ENCODE measurements around the gene LTV1. TPM values are rescaled to one million over a fixed set of nuclear protein-coding genes. Genes with fewer than 3 reads are reported as not detected.
"Not testable (repeated sequence)": the region's sequence is repeated elsewhere in the genome, so short reads cannot be mapped to it uniquely, and the experiment has no call there.

LTV1 gene
- total RNA-seq, 2 experiments from 2014 or later = 25.5 to 26.8 TPM

- CTCF ChIA-PET; H3K4me3 Mint-ChIP-seq; H3K27ac Mint-ChIP-seq; DNase-seq; ATAC-seq; H3K36me3 Mint-ChIP-seq (ENCODE audit: low read depth); POLR2A ChIA-PET; H3K27me3 Mint-ChIP-seq (ENCODE audit: low read depth); H3K9me3 Mint-ChIP-seq (ENCODE audit: insufficient read depth): not testable (repeated sequence)
- peaks cover 12% of the 10 kb centered on the region for H3K4me1 Mint-ChIP-seq (ENCODE audit: low read depth)
Observed at GRCh38 chr6:143873600-143873999, 30.5 kb downstream of the LTV1 start.

GRCh38 chr6:143874503-143874902 lies 31.4 kb downstream of the LTV1 start:
- H3K4me3 Mint-ChIP-seq; H3K27ac Mint-ChIP-seq; POLR2A ChIA-PET; H3K36me3 Mint-ChIP-seq (ENCODE audit: low read depth); DNase-seq; H3K27me3 Mint-ChIP-seq (ENCODE audit: low read depth); CTCF ChIA-PET; ATAC-seq; H3K9me3 Mint-ChIP-seq (ENCODE audit: insufficient read depth): not testable (repeated sequence)
- H3K4me1 Mint-ChIP-seq (ENCODE audit: low read depth) = peaks cover 12% of the 10 kb centered on the region

- no peak overlapping the region for H3K27ac Mint-ChIP-seq
- H3K4me3 Mint-ChIP-seq = no peak overlapping the region
- H3K27me3 Mint-ChIP-seq (ENCODE audit: low read depth) = no peaks in the 10 kb centered on the region
- ChIA-PET CTCF (interaction anchor here (1.0 kb wide), 1 partner anchor 63 kb away, joined by 3 read pairs; no protein-coding TSS in a partner anchor), POLR2A (no interaction called here)
- H3K36me3 Mint-ChIP-seq (ENCODE audit: low read depth) = peaks cover 2% of the 10 kb centered on the region
- no peaks in the 10 kb centered on the region for H3K9me3 Mint-ChIP-seq (ENCODE audit: insufficient read depth)
- DNase-seq = no peak
- no peak for ATAC-seq
- peaks cover 7% of the 10 kb centered on the region for H3K4me1 Mint-ChIP-seq (ENCODE audit: low read depth)
Observed at GRCh38 chr6:143877584-143878271, 34.6 kb downstream of the LTV1 start.

- DNase-seq = no peak
- Mint-ChIP-seq H3K4me3 (no peak overlapping the region), H3K36me3 (ENCODE audit: low read depth) (no peaks in the 10 kb centered on the region), H3K9me3 (ENCODE audit: insufficient read depth) (no peaks in the 10 kb centered on the region), H3K27ac (no peak overlapping the region), H3K27me3 (ENCODE audit: low read depth) (no peaks in the 10 kb centered on the region), H3K4me1 (ENCODE audit: low read depth) (peaks cover 1% of the 10 kb centered on the region)
- CTCF ChIA-PET = interaction anchor here (1.0 kb wide), 1 partner anchor 62 kb away, joined by 3 read pairs; no protein-coding TSS in a partner anchor
- POLR2A ChIA-PET = no interaction called here
- no peak for ATAC-seq
Observed at GRCh38 chr6:143878272-143878760, 35.2 kb downstream of the LTV1 start.

GRCh38 chr6:143880412-143880811 lies 37.3 kb downstream of the LTV1 start:
- ATAC-seq (no peak), DNase-seq (no peak)
- H3K4me1 Mint-ChIP-seq (ENCODE audit: low read depth) = no peaks in the 10 kb centered on the region
- ChIA-PET CTCF (no interaction called here), POLR2A (no interaction called here)
- H3K9me3 Mint-ChIP-seq (ENCODE audit: insufficient read depth) = no peaks in the 10 kb centered on the region
- peaks cover 2% of the 10 kb centered on the region for H3K27me3 Mint-ChIP-seq (ENCODE audit: low read depth)
- no peak overlapping the region for H3K27ac Mint-ChIP-seq
- no peak overlapping the region for H3K4me3 Mint-ChIP-seq
- H3K36me3 Mint-ChIP-seq (ENCODE audit: low read depth) = no peaks in the 10 kb centered on the region

GRCh38 chr6:143882401-143882930 lies 39.3 kb downstream of the LTV1 start:
- H3K4me1 Mint-ChIP-seq (ENCODE audit: low read depth) = no peaks in the 10 kb centered on the region
- ATAC-seq = no peak
- CTCF ChIA-PET = interaction anchor here (1.0 kb wide), 2 partner anchors 57 to 59 kb away, joined by 3 to 4 read pairs; no protein-coding TSS in a partner anchor

GRCh38 chr6:143884216-143884900 lies 41.2 kb downstream of the LTV1 start:
- peaks cover 2% of the 10 kb centered on the region for H3K27me3 Mint-ChIP-seq (ENCODE audit: low read depth)
- no peak overlapping the region for H3K4me3 Mint-ChIP-seq
- H3K27ac Mint-ChIP-seq = no peak overlapping the region
- ATAC-seq = no peak
- no peaks in the 10 kb centered on the region for H3K36me3 Mint-ChIP-seq (ENCODE audit: low read depth)
- CTCF ChIA-PET = interaction anchor here (1.3 to 1.7 kb wide), 2 partner anchors 56 to 58 kb away, joined by 3 to 6 read pairs; no protein-coding TSS in a partner anchor
- DNase-seq = no peak
- POLR2A ChIA-PET = interaction anchor here (0.6 kb wide), 1 partner anchor 502 kb away, joined by 3 read pairs; no protein-coding TSS in a partner anchor
- no peaks in the 10 kb centered on the region for H3K9me3 Mint-ChIP-seq (ENCODE audit: insufficient read depth)
- no peaks in the 10 kb centered on the region for H3K4me1 Mint-ChIP-seq (ENCODE audit: low read depth)

More at GRCh38 chr6:143882401-143882930, 39.3 kb downstream of the LTV1 start:
- DNase-seq = no peak
- H3K27me3 Mint-ChIP-seq (ENCODE audit: low read depth) = peaks cover 2% of the 10 kb centered on the region
- no peaks in the 10 kb centered on the region for H3K36me3 Mint-ChIP-seq (ENCODE audit: low read depth)
- H3K9me3 Mint-ChIP-seq (ENCODE audit: insufficient read depth) = no peaks in the 10 kb centered on the region
- POLR2A ChIA-PET = no interaction called here
- H3K4me3 Mint-ChIP-seq = no peak overlapping the region
- no peak overlapping the region for H3K27ac Mint-ChIP-seq

- ChIA-PET POLR2A (no interaction called here), CTCF (interaction anchor here (0.5 to 1.7 kb wide), 5 partner anchors 55 to 1273 kb away, joined by 3 to 6 read pairs (median 3); no protein-coding TSS in a partner anchor)
- DNase-seq = no peak
- H3K9me3 Mint-ChIP-seq (ENCODE audit: insufficient read depth) = no peaks in the 10 kb centered on the region
- peaks cover 2% of the 10 kb centered on the region for H3K27me3 Mint-ChIP-seq (ENCODE audit: low read depth)
- no peaks in the 10 kb centered on the region for H3K36me3 Mint-ChIP-seq (ENCODE audit: low read depth)
- no peak overlapping the region for H3K4me3 Mint-ChIP-seq
- no peak for ATAC-seq
- H3K4me1 Mint-ChIP-seq (ENCODE audit: low read depth) = no peaks in the 10 kb centered on the region
- no peak overlapping the region for H3K27ac Mint-ChIP-seq
Observed at GRCh38 chr6:143885116-143885515, 42.0 kb downstream of the LTV1 start.

- no peaks in the 10 kb centered on the region for H3K9me3 Mint-ChIP-seq (ENCODE audit: insufficient read depth)
- no peak overlapping the region for H3K27ac Mint-ChIP-seq
- DNase-seq (no peak), ATAC-seq (no peak)
- H3K4me1 Mint-ChIP-seq (ENCODE audit: low read depth) = no peaks in the 10 kb centered on the region
- CTCF ChIA-PET = no interaction called here
- POLR2A ChIA-PET = no interaction called here
- H3K36me3 Mint-ChIP-seq (ENCODE audit: low read depth) = no peaks in the 10 kb centered on the region
- H3K4me3 Mint-ChIP-seq = no peak overlapping the region
- peaks cover 3% of the 10 kb centered on the region for H3K27me3 Mint-ChIP-seq (ENCODE audit: low read depth)
Observed at GRCh38 chr6:143894655-143895054, 51.5 kb downstream of the LTV1 start.

GRCh38 chr6:143896126-143896860 lies 53.2 kb downstream of the LTV1 start:
- H3K4me3 Mint-ChIP-seq = no peak overlapping the region
- no peak overlapping the region for H3K27ac Mint-ChIP-seq
- no peaks in the 10 kb centered on the region for H3K4me1 Mint-ChIP-seq (ENCODE audit: low read depth)
- no peaks in the 10 kb centered on the region for H3K36me3 Mint-ChIP-seq (ENCODE audit: low read depth)
- peaks cover 3% of the 10 kb centered on the region for H3K27me3 Mint-ChIP-seq (ENCODE audit: low read depth)
- DNase-seq (no peak), ATAC-seq (no peak)
- POLR2A ChIA-PET = no interaction called here
- no peaks in the 10 kb centered on the region for H3K9me3 Mint-ChIP-seq (ENCODE audit: insufficient read depth)
- CTCF ChIA-PET = interaction anchor here (1.0 kb wide), 1 partner anchor 44 kb away, joined by 3 read pairs; no protein-coding TSS in a partner anchor

- H3K4me3 Mint-ChIP-seq = no peak overlapping the region
- peaks cover 3% of the 10 kb centered on the region for H3K27me3 Mint-ChIP-seq (ENCODE audit: low read depth)
- no peaks in the 10 kb centered on the region for H3K36me3 Mint-ChIP-seq (ENCODE audit: low read depth)
- no peaks in the 10 kb centered on the region for H3K9me3 Mint-ChIP-seq (ENCODE audit: insufficient read depth)
- no peak for DNase-seq
- no peaks in the 10 kb centered on the region for H3K4me1 Mint-ChIP-seq (ENCODE audit: low read depth)
- no peak overlapping the region for H3K27ac Mint-ChIP-seq
- ChIA-PET POLR2A (no interaction called here), CTCF (interaction anchor here (0.6 kb wide), 1 partner anchor 1039 kb away, joined by 3 read pairs; no protein-coding TSS in a partner anchor)
- no peak for ATAC-seq
Observed at GRCh38 chr6:143900358-143900757, 57.2 kb downstream of the LTV1 start.
